WTC11 (cell line): Measurements from ENCODE around the gene BORCS8. TPM values are rescaled to one million over a fixed set of nuclear protein-coding genes. Genes with fewer than 3 reads are reported as not detected.

ENCODE experiments used
- ATAC-seq: fragments of 200-7000 bp; cut with Tn5 transposase; 2 replicates; pipeline ENCODE4 v1.10.0; 2021; ENCODE audit warnings: mild to moderate bottlenecking, moderate library complexity
- CTCF ChIA-PET: fragments of 300-600 bp; sonication (Branson Sonifier 250); formaldehyde crosslinking; loops from one replicate; lab custom pipeline; 2021; ENCODE audit warnings: antibody characterized with exemption; lab: Charles Lee
- POLR2A ChIA-PET: fragments of 350-600 bp; sonication (Branson Sonifier 250); formaldehyde crosslinking; loops from one replicate; lab custom pipeline; 2021; ENCODE audit warnings: antibody characterized with exemption; lab: Charles Lee
- DNase-seq: peaks from one replicate; pipeline ENCODE4 v3.0.0; 2021; ENCODE audit warnings: low spot score
- H3K27ac Mint-ChIP-seq: 2 replicates; pipeline ENCODE4 v1.8.0; 2021; ENCODE audit warnings: mixed read lengths
- H3K27me3 Mint-ChIP-seq: 2 replicates; pipeline ENCODE4 v1.8.0; 2021; ENCODE audit warnings: low read depth, mild to moderate bottlenecking, moderate library complexity, mixed read lengths
- H3K36me3 Mint-ChIP-seq: 2 replicates; pipeline ENCODE4 v1.8.0; 2021; ENCODE audit warnings: mixed read lengths
- H3K4me1 Mint-ChIP-seq: 2 replicates; pipeline ENCODE4 v1.8.0; 2022; ENCODE audit warnings: mixed read lengths
- H3K4me3 Mint-ChIP-seq: 2 replicates; pipeline ENCODE4 v1.8.0; 2021; ENCODE audit warnings: mild to moderate bottlenecking, moderate library complexity, mixed read lengths
- H3K9me3 Mint-ChIP-seq: 2 replicates; pipeline ENCODE4 v1.8.0; 2021; ENCODE audit warnings: mixed read lengths
- FOXJ3 ChIP-seq: sonication (generic); formaldehyde crosslinking; IDR thresholded peaks from 2 replicates; pipeline ENCODE4 v1.9.0; 2021; ENCODE audit warnings: missing genetic modification reagents, mild to moderate bottlenecking, borderline replicate concordance
- GRHL2 ChIP-seq: fragments of 250-450 bp; sonication (Bioruptor Pico); IDR thresholded peaks from 2 replicates; pipeline ENCODE4 v1.8.0; 2022; ENCODE audit warnings: mild to moderate bottlenecking, moderate library complexity; ENCODE audit not compliant: insufficient replicate concordance, severe bottlenecking
- NFATC4 ChIP-seq: fragments of 250-450 bp; sonication (Bioruptor Pico); IDR thresholded peaks from 2 replicates; pipeline ENCODE4 v1.9.0; 2021; ENCODE audit warnings: mild to moderate bottlenecking
- NFYB ChIP-seq: sonication (generic); formaldehyde crosslinking; conservative IDR thresholded peaks from 2 replicates; pipeline ENCODE4 v1.8.0; 2022; ENCODE audit warnings: low read depth, missing genetic modification reagents
- OVOL2 ChIP-seq: fragments of 250-450 bp; sonication (Bioruptor Pico); IDR thresholded peaks from 2 replicates; pipeline ENCODE4 v1.9.0; 2021; ENCODE audit warnings: mild to moderate bottlenecking, borderline replicate concordance
- RORB ChIP-seq: fragments of 250-450 bp; sonication (Bioruptor Pico); IDR thresholded peaks from 2 replicates; pipeline ENCODE4 v1.9.0; 2021; ENCODE audit warnings: mild to moderate bottlenecking
- TCF7 ChIP-seq: sonication (generic); formaldehyde crosslinking; IDR thresholded peaks from 2 replicates; pipeline ENCODE4 v1.8.0; 2022; ENCODE audit warnings: mild to moderate bottlenecking, low read depth, missing genetic modification reagents, moderate library complexity
- TEAD1 ChIP-seq: sonication (generic); formaldehyde crosslinking; IDR thresholded peaks from 2 replicates; pipeline ENCODE4 v1.8.0; 2022; ENCODE audit warnings: mild to moderate bottlenecking, missing genetic modification reagents
- ZNF121 ChIP-seq: sonication (generic); formaldehyde crosslinking; IDR thresholded peaks from 2 replicates; pipeline ENCODE4 v1.8.0; 2023; ENCODE audit warnings: missing genetic modification reagents
- ZNF138 ChIP-seq: sonication (generic); formaldehyde crosslinking; conservative IDR thresholded peaks from 2 replicates; pipeline ENCODE4 v1.8.1; 2022; ENCODE audit warnings: mild to moderate bottlenecking, moderate library complexity, missing genetic modification reagents
- total RNA-seq: library from RNA; stranded (reverse); gene quantifications from 3 replicates; pipeline ENCODE4 v1.2.3, GENCODE V29; 2021
- TF ChIP-seq, protein P1 (sequence below): fragments of 250-450 bp; sonication (Bioruptor Pico); IDR thresholded peaks from 2 replicates; pipeline ENCODE4 v1.9.0; 2021; ENCODE audit warnings: mild to moderate bottlenecking
- TF ChIP-seq, protein P2 (sequence below): sonication (generic); formaldehyde crosslinking; IDR thresholded peaks from 2 replicates; pipeline ENCODE4 v1.8.0; 2022; ENCODE audit warnings: missing genetic modification reagents
- TF ChIP-seq, protein P3 (sequence below): fragments of 250-450 bp; sonication (Bioruptor Pico); IDR thresholded peaks from 2 replicates; pipeline ENCODE4 v1.9.0; 2021; ENCODE audit warnings: moderate library complexity, mild to moderate bottlenecking, inconsistent platforms, borderline replicate concordance
- TF ChIP-seq, protein P4 (sequence below): sonication (generic); formaldehyde crosslinking; IDR thresholded peaks from 2 replicates; pipeline ENCODE4 v1.8.1; 2022; ENCODE audit warnings: low read depth, missing genetic modification reagents, borderline replicate concordance
- TF ChIP-seq, protein P5 (sequence below): fragments of 250-450 bp; sonication (Bioruptor Pico); IDR thresholded peaks from 2 replicates; pipeline ENCODE4 v1.9.0; 2021; ENCODE audit warnings: mild to moderate bottlenecking, borderline replicate concordance

The BORCS8 gene
- total RNA-seq, 1 experiment from 2014 or later: 20.9 TPM

DNA sequence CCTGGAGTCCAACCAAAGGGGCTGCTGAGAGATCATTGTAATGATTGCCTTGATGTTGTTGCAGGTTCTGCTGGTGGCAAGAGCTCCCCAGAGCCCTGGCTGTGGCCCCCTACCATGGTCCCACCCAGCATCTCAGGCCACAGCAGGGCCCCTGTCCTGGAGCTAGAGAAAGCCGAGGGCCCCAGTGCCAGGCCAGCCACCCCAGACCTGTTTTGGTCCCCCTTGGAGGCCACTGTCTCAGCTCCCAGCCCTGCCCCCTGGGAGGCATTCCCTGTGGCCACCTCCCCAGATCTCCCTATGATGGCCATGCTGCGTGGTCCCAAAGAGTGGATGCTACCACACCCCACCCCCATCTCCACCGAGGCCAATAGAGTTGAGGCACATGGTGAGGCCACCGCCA lies 35.3 kb upstream of the BORCS8 start:
- Mint-ChIP-seq H3K27ac (no peak overlapping the region), H3K9me3 (no peaks in the 10 kb centered on the region), H3K27me3 (peaks cover 57% of the 10 kb centered on the region), H3K4me1 (peaks cover 2% of the 10 kb centered on the region), H3K4me3 (no peak overlapping the region), H3K36me3 (no peaks in the 10 kb centered on the region)
- ChIA-PET POLR2A (no interaction called here), CTCF (interaction anchor here (0.9 kb wide), 1 partner anchor 11 kb away, joined by 3 read pairs; no protein-coding TSS in a partner anchor)
- ATAC-seq (no peak), DNase-seq (no peak)
- TF ChIP-seq RORB (CRISPR knock-in tag) (no peak), TEAD1 (no peak), NFYB (CRISPR knock-in tag) (0 out of 2 replicates have a peak, but pooled peaks have one; percentile 7), OVOL2 (no peak), TCF7 (CRISPR knock-in tag) (no peak)
- TF ChIP-seq, protein P1, sequence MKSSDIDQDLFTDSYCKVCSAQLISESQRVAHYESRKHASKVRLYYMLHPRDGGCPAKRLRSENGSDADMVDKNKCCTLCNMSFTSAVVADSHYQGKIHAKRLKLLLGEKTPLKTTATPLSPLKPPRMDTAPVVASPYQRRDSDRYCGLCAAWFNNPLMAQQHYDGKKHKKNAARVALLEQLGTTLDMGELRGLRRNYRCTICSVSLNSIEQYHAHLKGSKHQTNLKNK (CRISPR knock-in tag): no peak

DNA sequence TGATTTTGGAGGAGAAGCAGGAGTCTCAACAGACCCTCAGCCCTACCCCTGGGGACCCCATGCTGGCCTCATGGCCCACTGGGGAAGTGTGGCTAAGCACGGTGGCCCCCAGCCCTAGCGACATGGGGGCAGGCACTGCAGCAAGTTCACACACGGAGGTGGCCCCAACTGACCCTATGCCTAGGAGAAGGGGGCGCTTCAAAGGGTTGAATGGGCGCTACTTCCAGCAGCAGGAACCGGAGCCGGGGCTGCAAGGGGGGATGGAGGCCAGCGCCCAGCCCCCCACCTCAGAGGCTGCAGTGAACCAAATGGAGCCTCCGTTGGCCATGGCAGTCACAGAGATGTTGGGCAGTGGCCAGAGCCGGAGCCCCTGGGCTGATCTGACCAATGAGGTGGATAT lies 34.7 kb upstream of the BORCS8 start:
- no peaks in the 10 kb centered on the region for H3K36me3 Mint-ChIP-seq
- no peaks in the 10 kb centered on the region for H3K9me3 Mint-ChIP-seq
- no peak overlapping the region for H3K4me3 Mint-ChIP-seq
- peaks cover 54% of the 10 kb centered on the region for H3K27me3 Mint-ChIP-seq
- DNase-seq (no peak), ATAC-seq (no peak)
- no peak for TF ChIP-seq FOXJ3
- no peak for TF ChIP-seq GRHL2
- TF ChIP-seq NFYB (CRISPR knock-in tag): 0 out of 2 replicates have a peak, but pooled peaks have one; percentile 23
- H3K4me1 Mint-ChIP-seq: peaks cover 2% of the 10 kb centered on the region
- CTCF ChIA-PET: interaction anchor here (0.9 kb wide), 1 partner anchor 10 kb away, joined by 3 read pairs; no protein-coding TSS in a partner anchor
- POLR2A ChIA-PET: no interaction called here
- H3K27ac Mint-ChIP-seq: no peak overlapping the region

DNA sequence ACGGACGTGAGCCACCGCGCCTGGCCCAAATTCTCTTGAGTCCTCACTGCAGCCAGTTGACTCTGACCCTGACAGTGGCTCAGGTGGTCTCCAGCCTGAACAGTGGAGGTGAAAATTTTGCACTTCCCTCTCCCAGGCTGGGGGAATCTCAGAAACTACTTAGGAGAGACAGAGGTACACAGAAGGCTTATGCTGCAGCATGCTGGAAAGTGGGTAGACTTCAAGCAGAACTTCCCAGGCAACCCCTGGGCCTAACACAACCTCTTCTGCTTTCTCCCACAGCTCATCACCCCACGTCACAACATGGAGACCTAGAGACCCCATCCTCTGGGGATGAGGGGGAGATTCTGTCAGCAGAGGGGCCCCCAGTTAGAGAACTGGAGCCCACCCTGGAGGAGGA lies 34.3 kb upstream of the BORCS8 start:
- TF ChIP-seq, protein P2, sequence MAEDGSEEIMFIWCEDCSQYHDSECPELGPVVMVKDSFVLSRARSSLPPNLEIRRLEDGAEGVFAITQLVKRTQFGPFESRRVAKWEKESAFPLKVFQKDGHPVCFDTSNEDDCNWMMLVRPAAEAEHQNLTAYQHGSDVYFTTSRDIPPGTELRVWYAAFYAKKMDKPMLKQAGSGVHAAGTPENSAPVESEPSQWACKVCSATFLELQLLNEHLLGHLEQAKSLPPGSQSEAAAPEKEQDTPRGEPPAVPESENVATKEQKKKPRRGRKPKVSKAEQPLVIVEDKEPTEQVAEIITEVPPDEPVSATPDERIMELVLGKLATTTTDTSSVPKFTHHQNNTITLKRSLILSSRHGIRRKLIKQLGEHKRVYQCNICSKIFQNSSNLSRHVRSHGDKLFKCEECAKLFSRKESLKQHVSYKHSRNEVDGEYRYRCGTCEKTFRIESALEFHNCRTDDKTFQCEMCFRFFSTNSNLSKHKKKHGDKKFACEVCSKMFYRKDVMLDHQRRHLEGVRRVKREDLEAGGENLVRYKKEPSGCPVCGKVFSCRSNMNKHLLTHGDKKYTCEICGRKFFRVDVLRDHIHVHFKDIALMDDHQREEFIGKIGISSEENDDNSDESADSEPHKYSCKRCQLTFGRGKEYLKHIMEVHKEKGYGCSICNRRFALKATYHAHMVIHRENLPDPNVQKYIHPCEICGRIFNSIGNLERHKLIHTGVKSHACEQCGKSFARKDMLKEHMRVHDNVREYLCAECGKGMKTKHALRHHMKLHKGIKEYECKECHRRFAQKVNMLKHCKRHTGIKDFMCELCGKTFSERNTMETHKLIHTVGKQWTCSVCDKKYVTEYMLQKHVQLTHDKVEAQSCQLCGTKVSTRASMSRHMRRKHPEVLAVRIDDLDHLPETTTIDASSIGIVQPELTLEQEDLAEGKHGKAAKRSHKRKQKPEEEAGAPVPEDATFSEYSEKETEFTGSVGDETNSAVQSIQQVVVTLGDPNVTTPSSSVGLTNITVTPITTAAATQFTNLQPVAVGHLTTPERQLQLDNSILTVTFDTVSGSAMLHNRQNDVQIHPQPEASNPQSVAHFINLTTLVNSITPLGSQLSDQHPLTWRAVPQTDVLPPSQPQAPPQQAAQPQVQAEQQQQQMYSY (CRISPR knock-in tag): no peak
- TF ChIP-seq ZNF121 (CRISPR knock-in tag): no peak
- H3K27ac Mint-ChIP-seq: no peak overlapping the region
- H3K36me3 Mint-ChIP-seq: no peaks in the 10 kb centered on the region
- no peak overlapping the region for H3K4me3 Mint-ChIP-seq
- CTCF ChIA-PET: interaction anchor here (1.1 to 2.2 kb wide), 4 partner anchors 23 to 95 kb away, joined by 3 to 13 read pairs (median 8); partner anchors contain the start of gene MAU2
- DNase-seq (no peak), ATAC-seq (no peak)
- H3K4me1 Mint-ChIP-seq: peaks cover 2% of the 10 kb centered on the region
- H3K9me3 Mint-ChIP-seq: no peaks in the 10 kb centered on the region
- peaks cover 50% of the 10 kb centered on the region for H3K27me3 Mint-ChIP-seq
- POLR2A ChIA-PET: no interaction called here

DNA sequence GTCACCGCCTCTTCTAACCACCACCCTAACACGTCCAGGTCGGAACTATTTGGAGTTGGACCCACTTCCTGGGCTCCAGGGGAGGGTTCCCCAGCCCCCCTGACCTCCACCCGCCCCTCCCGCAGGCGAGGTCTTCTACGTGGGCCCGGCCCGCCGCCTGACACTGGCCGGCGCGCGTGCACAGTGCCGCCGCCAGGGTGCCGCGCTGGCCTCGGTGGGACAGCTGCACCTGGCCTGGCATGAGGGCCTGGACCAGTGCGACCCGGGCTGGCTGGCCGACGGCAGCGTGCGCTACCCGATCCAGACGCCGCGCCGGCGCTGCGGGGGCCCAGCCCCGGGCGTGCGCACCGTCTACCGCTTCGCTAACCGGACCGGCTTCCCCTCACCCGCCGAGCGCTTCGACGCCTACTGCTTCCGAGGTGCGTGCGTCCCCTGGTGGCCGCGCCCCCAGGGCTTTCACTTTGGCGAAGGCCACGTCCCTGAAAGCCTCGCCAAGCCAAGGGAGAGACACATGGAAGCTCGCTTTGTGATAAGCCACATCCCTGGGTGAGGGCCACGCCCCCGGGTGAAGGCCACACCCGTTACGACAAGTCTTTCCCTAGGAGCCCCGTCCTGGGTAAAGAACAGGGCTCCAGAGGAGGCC lies 33.0 kb upstream of the BORCS8 start:
- ChIA-PET POLR2A (interaction anchor here (0.5 to 2.0 kb wide), 4 partner anchors 22 to 901 kb away, joined by 3 to 6 read pairs (median 4); partner anchors contain the start of gene NR2C2AP), CTCF (interaction anchor here (0.5 to 2.2 kb wide), 42 partner anchors 9 to 731 kb away, joined by 3 to 29 read pairs (median 4); partner anchors contain the start of genes BORCS8, GATAD2A, MAU2 and MEF2B)
- H3K36me3 Mint-ChIP-seq: no peaks in the 10 kb centered on the region
- H3K27me3 Mint-ChIP-seq: peaks cover 46% of the 10 kb centered on the region
- peak overlapping the region; percentile 65 for H3K4me3 Mint-ChIP-seq
- DNase-seq: peak; percentile 90
- peaks cover 2% of the 10 kb centered on the region for H3K4me1 Mint-ChIP-seq
- no peak overlapping the region for H3K27ac Mint-ChIP-seq
- H3K9me3 Mint-ChIP-seq: no peaks in the 10 kb centered on the region
- peak; percentile 86 for ATAC-seq
- TF ChIP-seq ZNF138: no peak
- TF ChIP-seq NFATC4 (CRISPR knock-in tag): no peak
- TF ChIP-seq, protein P3, sequence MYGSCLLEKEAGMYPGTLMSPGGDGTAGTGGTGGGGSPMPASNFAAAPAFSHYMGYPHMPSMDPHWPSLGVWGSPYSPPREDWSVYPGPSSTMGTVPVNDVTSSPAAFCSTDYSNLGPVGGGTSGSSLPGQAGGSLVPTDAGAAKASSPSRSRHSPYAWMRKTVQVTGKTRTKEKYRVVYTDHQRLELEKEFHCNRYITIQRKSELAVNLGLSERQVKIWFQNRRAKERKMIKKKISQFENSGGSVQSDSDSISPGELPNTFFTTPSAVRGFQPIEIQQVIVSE (CRISPR knock-in tag): no peak
- TF ChIP-seq, protein P4, sequence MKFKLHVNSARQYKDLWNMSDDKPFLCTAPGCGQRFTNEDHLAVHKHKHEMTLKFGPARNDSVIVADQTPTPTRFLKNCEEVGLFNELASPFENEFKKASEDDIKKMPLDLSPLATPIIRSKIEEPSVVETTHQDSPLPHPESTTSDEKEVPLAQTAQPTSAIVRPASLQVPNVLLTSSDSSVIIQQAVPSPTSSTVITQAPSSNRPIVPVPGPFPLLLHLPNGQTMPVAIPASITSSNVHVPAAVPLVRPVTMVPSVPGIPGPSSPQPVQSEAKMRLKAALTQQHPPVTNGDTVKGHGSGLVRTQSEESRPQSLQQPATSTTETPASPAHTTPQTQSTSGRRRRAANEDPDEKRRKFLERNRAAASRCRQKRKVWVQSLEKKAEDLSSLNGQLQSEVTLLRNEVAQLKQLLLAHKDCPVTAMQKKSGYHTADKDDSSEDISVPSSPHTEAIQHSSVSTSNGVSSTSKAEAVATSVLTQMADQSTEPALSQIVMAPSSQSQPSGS (CRISPR knock-in tag): no peak; the same call in 1 of the 2 replicates
- TF ChIP-seq, protein P5, sequence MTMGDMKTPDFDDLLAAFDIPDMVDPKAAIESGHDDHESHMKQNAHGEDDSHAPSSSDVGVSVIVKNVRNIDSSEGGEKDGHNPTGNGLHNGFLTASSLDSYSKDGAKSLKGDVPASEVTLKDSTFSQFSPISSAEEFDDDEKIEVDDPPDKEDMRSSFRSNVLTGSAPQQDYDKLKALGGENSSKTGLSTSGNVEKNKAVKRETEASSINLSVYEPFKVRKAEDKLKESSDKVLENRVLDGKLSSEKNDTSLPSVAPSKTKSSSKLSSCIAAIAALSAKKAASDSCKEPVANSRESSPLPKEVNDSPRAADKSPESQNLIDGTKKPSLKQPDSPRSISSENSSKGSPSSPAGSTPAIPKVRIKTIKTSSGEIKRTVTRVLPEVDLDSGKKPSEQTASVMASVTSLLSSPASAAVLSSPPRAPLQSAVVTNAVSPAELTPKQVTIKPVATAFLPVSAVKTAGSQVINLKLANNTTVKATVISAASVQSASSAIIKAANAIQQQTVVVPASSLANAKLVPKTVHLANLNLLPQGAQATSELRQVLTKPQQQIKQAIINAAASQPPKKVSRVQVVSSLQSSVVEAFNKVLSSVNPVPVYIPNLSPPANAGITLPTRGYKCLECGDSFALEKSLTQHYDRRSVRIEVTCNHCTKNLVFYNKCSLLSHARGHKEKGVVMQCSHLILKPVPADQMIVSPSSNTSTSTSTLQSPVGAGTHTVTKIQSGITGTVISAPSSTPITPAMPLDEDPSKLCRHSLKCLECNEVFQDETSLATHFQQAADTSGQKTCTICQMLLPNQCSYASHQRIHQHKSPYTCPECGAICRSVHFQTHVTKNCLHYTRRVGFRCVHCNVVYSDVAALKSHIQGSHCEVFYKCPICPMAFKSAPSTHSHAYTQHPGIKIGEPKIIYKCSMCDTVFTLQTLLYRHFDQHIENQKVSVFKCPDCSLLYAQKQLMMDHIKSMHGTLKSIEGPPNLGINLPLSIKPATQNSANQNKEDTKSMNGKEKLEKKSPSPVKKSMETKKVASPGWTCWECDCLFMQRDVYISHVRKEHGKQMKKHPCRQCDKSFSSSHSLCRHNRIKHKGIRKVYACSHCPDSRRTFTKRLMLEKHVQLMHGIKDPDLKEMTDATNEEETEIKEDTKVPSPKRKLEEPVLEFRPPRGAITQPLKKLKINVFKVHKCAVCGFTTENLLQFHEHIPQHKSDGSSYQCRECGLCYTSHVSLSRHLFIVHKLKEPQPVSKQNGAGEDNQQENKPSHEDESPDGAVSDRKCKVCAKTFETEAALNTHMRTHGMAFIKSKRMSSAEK (CRISPR knock-in tag): no peak
